Measurements from ENCODE around the gene RBMXL2. TPM values are rescaled to one million over a fixed set of nuclear protein-coding genes. Genes with fewer than 3 reads are reported as not detected.

RBMXL2 gene
- total and polyA plus RNA-seq, 7 experiments from 2014 or later: not detected

DNA sequence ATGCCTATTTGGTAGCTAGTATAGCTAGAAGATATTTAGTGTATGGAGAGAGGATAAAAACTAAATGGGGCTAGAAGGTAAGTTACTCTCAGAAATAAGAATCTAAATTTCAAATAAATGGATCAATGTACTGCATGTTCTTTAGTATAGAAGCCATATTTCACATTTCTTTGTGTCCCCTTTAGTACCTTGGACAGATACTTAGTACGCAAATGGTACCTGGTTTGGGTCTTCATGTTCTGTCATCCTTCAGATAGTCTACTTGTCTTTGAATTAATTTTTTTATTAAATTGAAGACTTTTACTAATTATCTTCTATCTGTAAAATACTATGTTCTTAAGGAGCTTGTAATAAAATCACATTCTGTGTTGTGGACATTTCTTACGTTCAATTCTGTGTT, 26.3 kb upstream of the RBMXL2 start:
- H3K27ac ChIP-seq (ENCODE audit: low read depth, low read length): no peak overlapping the region
- ChIA-PET POLR2A (no interaction called here), CTCF (interaction anchor here (0.8 kb wide), 1 partner anchor 19 kb away, joined by 3 read pairs; no protein-coding TSS in a partner anchor)
- H3K27me3 ChIP-seq (ENCODE audit: control insufficient read depth in 2 of 2, insufficient read depth in 2 of 2, low read length in 2 of 2): peaks cover 0 to 3% of the 10 kb centered on the region in 2 donors
- no peak overlapping the region for H3K4me3 ChIP-seq (ENCODE audit: low read length)
- Mint-ChIP-seq H3K4me3 (no peak overlapping the region), H3K4me1 (no peaks in the 10 kb centered on the region), H3K27me3 (peaks cover 0 to 12% (median 4%) of the 10 kb centered on the region in 5 donors), H3K36me3 (no peaks in the 10 kb centered on the region), H3K9me3 (peaks cover 0 to 7% (median 2%) of the 10 kb centered on the region in 11 donors), H3K27ac (no peak overlapping the region)
- H3K36me3 ChIP-seq (ENCODE audit: control insufficient read depth in 2 of 3, insufficient read depth in 3 of 3, low read length in 3 of 3): no peaks in the 10 kb centered on the region
- H3K4me1 ChIP-seq (ENCODE audit: control insufficient read depth in 2 of 2, insufficient read depth in 2 of 2, low read length in 2 of 2): no peaks in the 10 kb centered on the region
- no peaks in the 10 kb centered on the region for H3K9me3 ChIP-seq (ENCODE audit: control insufficient read depth in 2 of 3, low read length in 3 of 3)
- intact Hi-C loops (cut with micrococcal nuclease): no loop called here
- no peak for DNase-seq
- ATAC-seq: no peak

DNA sequence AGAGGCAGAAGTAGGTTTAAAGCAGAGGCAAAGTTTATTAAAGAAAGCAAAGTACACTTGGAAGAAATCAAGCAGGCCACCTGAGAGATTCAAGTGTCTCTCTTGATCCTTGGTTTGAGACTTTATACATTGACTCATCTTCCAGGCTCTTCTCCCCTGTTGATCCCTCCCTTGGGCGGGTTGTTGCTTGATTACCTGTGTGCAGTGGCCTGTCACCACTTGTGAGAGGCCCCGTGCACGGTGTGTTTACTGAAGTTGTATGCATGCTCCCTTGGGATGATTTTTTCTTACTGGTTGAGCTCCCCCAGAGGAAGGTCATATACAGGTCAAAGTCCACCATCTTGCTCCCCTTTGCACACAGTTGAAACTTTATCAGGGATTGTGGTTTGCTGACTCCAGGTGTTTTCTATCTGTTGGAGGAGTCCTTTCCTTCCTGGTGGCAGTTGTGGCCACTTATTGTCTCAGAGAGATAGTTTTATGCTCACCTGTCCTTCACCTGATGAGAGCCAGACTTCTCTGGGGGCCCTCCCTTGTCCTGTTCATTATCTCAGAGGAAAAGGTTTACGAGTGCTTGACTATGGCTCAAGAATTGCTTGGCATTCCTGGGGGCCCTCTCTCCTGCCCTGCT, 16.3 kb upstream of the RBMXL2 start:
- ChIA-PET POLR2A (no interaction called here), CTCF (no interaction called here)
- ATAC-seq (no peak), DNase-seq (no peak)
- Histone ChIP-seq H3K4me3 (ENCODE audit: low read length) (no peak overlapping the region), H3K27ac (ENCODE audit: low read depth, low read length) (no peak overlapping the region), H3K4me1 (ENCODE audit: control insufficient read depth in 2 of 2, insufficient read depth in 2 of 2, low read length in 2 of 2) (no peaks in the 10 kb centered on the region), H3K36me3 (ENCODE audit: control insufficient read depth in 2 of 3, insufficient read depth in 3 of 3, low read length in 3 of 3) (no peaks in the 10 kb centered on the region), H3K27me3 (ENCODE audit: control insufficient read depth in 2 of 2, insufficient read depth in 2 of 2, low read length in 2 of 2) (no peaks in the 10 kb centered on the region), H3K9me3 (ENCODE audit: control insufficient read depth in 2 of 3, low read length in 3 of 3) (no peaks in the 10 kb centered on the region)
- Mint-ChIP-seq H3K27ac (no peak overlapping the region), H3K4me3 (no peak overlapping the region), H3K27me3 (peaks cover 1 to 24% (median 16%) of the 10 kb centered on the region in 5 donors), H3K36me3 (no peaks in the 10 kb centered on the region), H3K4me1 (no peaks in the 10 kb centered on the region), H3K9me3 (peaks cover 0 to 9% (median 0%) of the 10 kb centered on the region in 11 donors)
- intact Hi-C loops (cut with micrococcal nuclease): no loop called here

DNA sequence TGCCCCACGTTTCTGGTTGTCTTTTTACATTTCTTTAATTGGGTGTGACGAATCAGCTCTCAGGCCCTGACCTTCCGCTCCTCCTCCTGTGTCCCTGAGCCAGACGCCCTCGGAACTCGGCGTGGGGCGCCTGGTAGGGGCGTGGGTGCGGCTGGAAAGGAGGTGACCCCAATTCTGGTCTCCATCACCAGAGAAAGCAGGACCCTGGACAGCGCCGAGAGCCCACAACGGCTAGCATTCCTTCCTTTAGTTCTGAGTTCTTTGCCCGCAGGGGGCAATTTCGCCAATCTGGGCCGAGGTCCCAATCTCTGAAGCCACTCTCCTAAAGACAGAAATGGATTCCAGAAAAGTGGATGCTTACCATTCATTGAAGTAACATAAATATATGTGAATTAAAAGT, 11.7 kb upstream of the RBMXL2 start:
- DNase-seq: no peak
- peaks cover 0 to 7% (median 0%) of the 10 kb centered on the region in 5 donors for H3K36me3 Mint-ChIP-seq
- Histone ChIP-seq H3K4me3 (ENCODE audit: low read length) (no peak overlapping the region), H3K36me3 (ENCODE audit: control insufficient read depth in 2 of 3, insufficient read depth in 3 of 3, low read length in 3 of 3) (no peaks in the 10 kb centered on the region), H3K9me3 (ENCODE audit: control insufficient read depth in 2 of 3, low read length in 3 of 3) (peaks cover 0 to 7% (median 0%) of the 10 kb centered on the region in 3 experiments), H3K4me1 (ENCODE audit: control insufficient read depth in 2 of 2, insufficient read depth in 2 of 2, low read length in 2 of 2) (no peaks in the 10 kb centered on the region), H3K27me3 (ENCODE audit: control insufficient read depth in 2 of 2, insufficient read depth in 2 of 2, low read length in 2 of 2) (no peaks in the 10 kb centered on the region), H3K27ac (ENCODE audit: low read depth, low read length) (no peak overlapping the region)
- H3K27me3 Mint-ChIP-seq: peaks cover 0 to 34% (median 15%) of the 10 kb centered on the region in 5 donors
- ChIA-PET POLR2A (no interaction called here), CTCF (no interaction called here)
- ATAC-seq: no peak
- H3K9me3 Mint-ChIP-seq: peaks cover 0 to 30% (median 12%) of the 10 kb centered on the region in 11 donors
- no peaks in the 10 kb centered on the region for H3K4me1 Mint-ChIP-seq
- H3K27ac Mint-ChIP-seq: no peak overlapping the region
- intact Hi-C loops (cut with micrococcal nuclease): no loop called here
- H3K4me3 Mint-ChIP-seq: no peak overlapping the region

DNA sequence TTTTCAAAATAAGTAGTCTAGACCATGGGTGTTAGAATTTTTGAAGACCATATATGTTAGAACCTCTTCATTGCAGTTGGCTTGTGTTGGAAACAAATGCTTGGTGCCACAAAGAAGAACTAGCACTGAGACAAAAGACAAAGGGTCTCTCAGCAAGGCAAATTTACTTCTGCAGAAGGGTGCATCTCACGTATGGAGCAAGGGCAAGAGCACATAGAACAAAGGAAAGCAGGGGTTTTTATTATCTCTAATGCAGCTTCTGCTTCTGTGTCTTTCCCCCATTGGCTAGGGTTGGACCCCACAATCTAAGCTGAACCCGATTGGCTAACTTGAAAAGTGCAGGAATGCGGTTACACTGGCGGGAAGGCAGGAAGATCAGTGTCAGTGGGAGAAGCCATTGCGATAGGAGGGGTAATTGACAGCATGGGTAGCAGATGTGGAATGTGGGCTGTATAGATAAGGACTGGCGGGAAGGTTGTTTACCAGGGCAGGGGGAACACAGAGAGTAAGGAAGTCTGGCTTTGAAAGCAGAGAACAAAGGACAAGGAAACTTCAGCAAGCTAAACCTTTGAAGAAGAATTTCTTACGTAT, 9.2 kb upstream of the RBMXL2 start:
- Histone ChIP-seq H3K27ac (ENCODE audit: low read depth, low read length) (no peak overlapping the region), H3K4me3 (ENCODE audit: low read length) (no peak overlapping the region), H3K4me1 (ENCODE audit: control insufficient read depth in 2 of 2, insufficient read depth in 2 of 2, low read length in 2 of 2) (no peaks in the 10 kb centered on the region), H3K9me3 (ENCODE audit: control insufficient read depth in 2 of 3, low read length in 3 of 3) (peaks cover 0 to 7% (median 0%) of the 10 kb centered on the region in 3 experiments), H3K27me3 (ENCODE audit: control insufficient read depth in 2 of 2, insufficient read depth in 2 of 2, low read length in 2 of 2) (no peaks in the 10 kb centered on the region), H3K36me3 (ENCODE audit: control insufficient read depth in 2 of 3, insufficient read depth in 3 of 3, low read length in 3 of 3) (no peaks in the 10 kb centered on the region)
- peaks cover 0 to 32% (median 23%) of the 10 kb centered on the region in 5 donors for H3K27me3 Mint-ChIP-seq
- no peak overlapping the region for H3K27ac Mint-ChIP-seq
- no peak overlapping the region for H3K4me3 Mint-ChIP-seq
- peaks cover 0 to 7% (median 0%) of the 10 kb centered on the region in 5 donors for H3K36me3 Mint-ChIP-seq
- intact Hi-C loops (cut with micrococcal nuclease): no loop called here
- DNase-seq (no peak), ATAC-seq (no peak)
- ChIA-PET CTCF (no interaction called here), POLR2A (no interaction called here)
- H3K9me3 Mint-ChIP-seq: peaks cover 0 to 30% (median 12%) of the 10 kb centered on the region in 11 donors
- H3K4me1 Mint-ChIP-seq: no peaks in the 10 kb centered on the region

DNA sequence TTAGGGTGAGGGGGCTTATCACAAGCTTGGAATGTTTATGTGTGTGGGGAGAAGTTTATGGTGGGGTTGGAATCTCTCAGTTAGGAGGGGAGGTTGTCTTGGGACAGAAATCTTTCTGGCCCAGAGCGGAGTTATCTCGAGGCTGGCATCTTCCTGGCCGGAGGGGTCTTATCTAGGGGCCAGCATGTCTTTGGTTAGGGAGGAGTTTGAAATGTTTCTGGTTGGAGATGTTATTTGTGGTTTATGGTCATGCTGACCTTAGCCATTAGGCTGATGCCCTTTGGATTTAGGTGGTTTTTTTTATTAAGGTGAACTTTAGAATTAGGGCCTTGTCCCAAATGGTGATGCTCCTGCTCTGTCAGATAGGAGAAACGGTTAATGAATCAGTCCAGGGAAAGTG, 7.9 kb upstream of the RBMXL2 start:
- POLR2A ChIA-PET: no interaction called here
- H3K36me3 Mint-ChIP-seq: peaks cover 0 to 7% (median 0%) of the 10 kb centered on the region in 5 donors
- intact Hi-C loops (cut with micrococcal nuclease): no loop called here

DNA sequence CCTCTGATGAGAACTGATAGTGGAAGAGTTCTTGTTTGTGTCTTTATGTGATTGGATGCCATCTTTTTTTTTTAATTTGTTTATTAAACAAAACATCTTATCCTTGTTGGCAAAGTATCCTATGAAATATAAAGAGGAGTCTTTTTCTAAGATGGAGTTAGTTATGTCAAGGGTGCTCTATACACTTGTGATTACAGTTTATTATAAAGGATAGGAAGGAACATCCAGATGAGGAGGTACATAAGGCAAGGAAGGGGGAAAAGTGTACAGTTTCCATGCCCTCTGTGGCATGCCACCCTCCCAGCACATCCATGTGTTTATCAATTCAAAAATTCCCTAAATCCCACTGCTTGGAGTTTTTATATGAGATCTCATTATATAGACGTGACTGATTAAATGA, 7.4 kb upstream of the RBMXL2 start:
- Histone ChIP-seq H3K4me3 (ENCODE audit: low read length) (no peak overlapping the region), H3K27ac (ENCODE audit: low read depth, low read length) (no peak overlapping the region), H3K4me1 (ENCODE audit: control insufficient read depth in 2 of 2, insufficient read depth in 2 of 2, low read length in 2 of 2) (no peaks in the 10 kb centered on the region), H3K27me3 (ENCODE audit: control insufficient read depth in 2 of 2, insufficient read depth in 2 of 2, low read length in 2 of 2) (peaks cover 0 to 3% of the 10 kb centered on the region in 2 donors), H3K36me3 (ENCODE audit: control insufficient read depth in 2 of 3, insufficient read depth in 3 of 3, low read length in 3 of 3) (no peaks in the 10 kb centered on the region), H3K9me3 (ENCODE audit: control insufficient read depth in 2 of 3, low read length in 3 of 3) (peaks cover 0 to 7% (median 0%) of the 10 kb centered on the region in 3 experiments)
- CTCF ChIA-PET: no interaction called here
- POLR2A ChIA-PET: no interaction called here
- Mint-ChIP-seq H3K27me3 (peaks cover 3 to 36% (median 27%) of the 10 kb centered on the region in 5 donors), H3K27ac (no peak overlapping the region), H3K9me3 (peaks cover 0 to 30% (median 10%) of the 10 kb centered on the region in 11 donors), H3K4me3 (no peak overlapping the region), H3K4me1 (no peaks in the 10 kb centered on the region), H3K36me3 (peaks cover 0 to 7% (median 0%) of the 10 kb centered on the region in 5 donors)
- intact Hi-C loops (cut with micrococcal nuclease): no loop called here
- ATAC-seq: no peak
- no peak for DNase-seq

More for the DNA sequence above, 7.9 kb upstream of the RBMXL2 start:
- H3K27me3 ChIP-seq (ENCODE audit: control insufficient read depth in 2 of 2, insufficient read depth in 2 of 2, low read length in 2 of 2): peaks cover 0 to 3% of the 10 kb centered on the region in 2 donors
- peaks cover 3 to 34% (median 28%) of the 10 kb centered on the region in 5 donors for H3K27me3 Mint-ChIP-seq
- DNase-seq (no peak), ATAC-seq (no peak)
- no peaks in the 10 kb centered on the region for H3K4me1 ChIP-seq (ENCODE audit: control insufficient read depth in 2 of 2, insufficient read depth in 2 of 2, low read length in 2 of 2)
- H3K9me3 ChIP-seq (ENCODE audit: control insufficient read depth in 2 of 3, low read length in 3 of 3): peaks cover 0 to 7% (median 0%) of the 10 kb centered on the region in 3 experiments
- H3K4me3 ChIP-seq (ENCODE audit: low read length): no peak overlapping the region
- no peak overlapping the region for H3K27ac ChIP-seq (ENCODE audit: low read depth, low read length)
- H3K9me3 Mint-ChIP-seq: peaks cover 0 to 30% (median 12%) of the 10 kb centered on the region in 11 donors
- H3K4me1 Mint-ChIP-seq: no peaks in the 10 kb centered on the region
- no peak overlapping the region for H3K4me3 Mint-ChIP-seq
- H3K36me3 ChIP-seq (ENCODE audit: control insufficient read depth in 2 of 3, insufficient read depth in 3 of 3, low read length in 3 of 3): no peaks in the 10 kb centered on the region
- H3K27ac Mint-ChIP-seq: no peak overlapping the region
- CTCF ChIA-PET: no interaction called here

Measured in naive thymus-derived CD4-positive, alpha-beta T cell (primary cell).